SK-MEL-5 (cell line): ENCODE data around the gene NCBP3. TPM values are rescaled to one million over a fixed set of nuclear protein-coding genes. Genes with fewer than 3 reads are reported as not detected.

ENCODE experiments used
- DNase-seq: peaks from one replicate; pipeline ENCODE4 v3.0.0-alpha.2; 2016; ENCODE audit warnings: low read depth, low spot score
- in situ Hi-C: cut with HindIII; loops from 2 replicates; pipeline ENCODE4 v1.10.0; 2016; ENCODE audit warnings: low sequenced_read_pairs, high pct_unique_total_duplicates, low pct_unique_long_range_greater_than_20kb
- total RNA-seq: library from RNA; depleted of rRNA; stranded (reverse); fragments of >200 nt; shearing (Covaris generic); gene quantifications from 2 replicates; pipeline ENCODE4 v1.2.3, GENCODE V29; 2014

The NCBP3 gene
- total RNA-seq, 1 experiment from 2014 or later: 29.0 TPM

GRCh38 chr17:3885970-3886369 lies 39.9 kb upstream of the NCBP3 start:
- in situ Hi-C loops: no loop called here

GRCh38 chr17:3885271-3885670 lies 39.2 kb upstream of the NCBP3 start:
- in situ Hi-C loops: no loop called here
- DNase-seq: no peak

More at GRCh38 chr17:3885970-3886369, 39.9 kb upstream of the NCBP3 start:
- no peak for DNase-seq

- in situ Hi-C loops: no loop called here
- no peak for DNase-seq
Observed at GRCh38 chr17:3884188-3884587, 38.1 kb upstream of the NCBP3 start.

GRCh38 chr17:3882276-3882675 lies 36.2 kb upstream of the NCBP3 start:
- in situ Hi-C loops: no loop called here
- no peak for DNase-seq

- DNase-seq: no peak
- in situ Hi-C loops: no loop called here
Observed at GRCh38 chr17:3880983-3881382, 34.9 kb upstream of the NCBP3 start.

- no peak for DNase-seq
- in situ Hi-C loops: no loop called here
Observed at GRCh38 chr17:3879591-3880417, 33.8 kb upstream of the NCBP3 start.

- DNase-seq: no peak
- in situ Hi-C loops: no loop called here
Observed at GRCh38 chr17:3879186-3879585, 33.1 kb upstream of the NCBP3 start.

- in situ Hi-C loops: no loop called here
- no peak for DNase-seq
Observed at GRCh38 chr17:3877220-3877619, 31.2 kb upstream of the NCBP3 start.

- in situ Hi-C loops: no loop called here
- no peak for DNase-seq
Observed at GRCh38 chr17:3875317-3875716, 29.3 kb upstream of the NCBP3 start.

- no peak for DNase-seq
- in situ Hi-C loops: no loop called here
Observed at GRCh38 chr17:3873862-3874261, 27.8 kb upstream of the NCBP3 start.

- in situ Hi-C loops: no loop called here
Observed at GRCh38 chr17:3870871-3871306, 24.8 kb upstream of the NCBP3 start.

GRCh38 chr17:3867606-3868005 lies 21.6 kb upstream of the NCBP3 start:
- in situ Hi-C loops: no loop called here
- DNase-seq: no peak

More at GRCh38 chr17:3870871-3871306, 24.8 kb upstream of the NCBP3 start:
- DNase-seq: no peak

- DNase-seq: no peak
- in situ Hi-C loops: no loop called here
Observed at GRCh38 chr17:3867106-3867505, 21.1 kb upstream of the NCBP3 start.

- no peak for DNase-seq
- in situ Hi-C loops: no loop called here
Observed at GRCh38 chr17:3866276-3866675, 20.2 kb upstream of the NCBP3 start.

- no peak for DNase-seq
- in situ Hi-C loops: no loop called here
Observed at GRCh38 chr17:3865176-3865575, 19.1 kb upstream of the NCBP3 start.

- in situ Hi-C loops: no loop called here
- no peak for DNase-seq
Observed at GRCh38 chr17:3864534-3864933, 18.5 kb upstream of the NCBP3 start.

- in situ Hi-C loops: no loop called here
Observed at GRCh38 chr17:3861761-3862681, 16.0 kb upstream of the NCBP3 start.

GRCh38 chr17:3860939-3861700 lies 15.1 kb upstream of the NCBP3 start:
- no peak for DNase-seq
- in situ Hi-C loops: no loop called here

More at GRCh38 chr17:3861761-3862681, 16.0 kb upstream of the NCBP3 start:
- no peak for DNase-seq
